Mesothelial cell of epicardium (in vitro differentiated cells): Measurements from ENCODE around the gene MACROD2. TPM values are rescaled to one million over a fixed set of nuclear protein-coding genes. Genes with fewer than 3 reads are reported as not detected.

Source experiments
- DNase-seq, 2 experiments: peaks; one replicate each; pipeline ENCODE4 v3.0.0; 2021; ENCODE audit warnings: low spot score in 2 of 2; ENCODE audit not compliant: unreplicated experiment in 2 of 2
- H3K27ac Mint-ChIP-seq: 2 replicates; pipeline ENCODE4 v1.8.0; 2021; ENCODE audit warnings: mixed read lengths
- H3K27me3 Mint-ChIP-seq: 2 replicates; pipeline ENCODE4 v1.8.0; 2021; ENCODE audit warnings: low read depth, mixed read lengths
- H3K36me3 Mint-ChIP-seq: 2 replicates; pipeline ENCODE4 v1.8.0; 2021; ENCODE audit warnings: mixed read lengths
- H3K4me1 Mint-ChIP-seq: 2 replicates; pipeline ENCODE4 v1.8.0; 2021; ENCODE audit warnings: mixed read lengths
- H3K4me3 Mint-ChIP-seq: 2 replicates; pipeline ENCODE4 v1.8.0; 2021; ENCODE audit warnings: mild to moderate bottlenecking, moderate library complexity, mixed read lengths
- H3K9me3 Mint-ChIP-seq: 2 replicates; pipeline ENCODE4 v1.8.0; 2021; ENCODE audit warnings: mixed read lengths
- CTCF ChIP-seq: fragments of 200-600 bp; sonication (generic); IDR thresholded peaks from one replicate; pipeline ENCODE4 v1.5.0; 2021; ENCODE audit warnings: antibody characterized with exemption; ENCODE audit not compliant: unreplicated experiment
- total RNA-seq: library from RNA; stranded (reverse); gene quantifications from 3 replicates; pipeline ENCODE4 v1.2.1, GENCODE V29; 2021

MACROD2 gene
- total RNA-seq, 1 donor from 2014 or later = 10.0 TPM

GRCh38 chr20:15639839-15640238 is 1644.5 kb downstream of the MACROD2 start:
- Mint-ChIP-seq H3K9me3 (peaks cover 2% of the 10 kb centered on the region), H3K4me1 (peaks cover 21% of the 10 kb centered on the region), H3K36me3 (no peaks in the 10 kb centered on the region), H3K27ac (no peak overlapping the region), H3K4me3 (no peak overlapping the region), H3K27me3 (peaks cover 2% of the 10 kb centered on the region)
- DNase-seq = no peak
- no peak for TF ChIP-seq CTCF

GRCh38 chr20:15642109-15642508 is 1646.8 kb downstream of the MACROD2 start:
- H3K36me3 Mint-ChIP-seq = no peaks in the 10 kb centered on the region
- TF ChIP-seq CTCF = no peak
- no peak overlapping the region for H3K27ac Mint-ChIP-seq
- H3K27me3 Mint-ChIP-seq = peaks cover 2% of the 10 kb centered on the region
- H3K9me3 Mint-ChIP-seq = no peaks in the 10 kb centered on the region
- DNase-seq = no peak
- H3K4me3 Mint-ChIP-seq = no peak overlapping the region
- H3K4me1 Mint-ChIP-seq = peaks cover 28% of the 10 kb centered on the region

GRCh38 chr20:15642676-15643075 is 1647.4 kb downstream of the MACROD2 start:
- no peak for TF ChIP-seq CTCF
- Mint-ChIP-seq H3K27ac (no peak overlapping the region), H3K4me1 (peaks cover 28% of the 10 kb centered on the region), H3K36me3 (no peaks in the 10 kb centered on the region), H3K27me3 (peaks cover 2% of the 10 kb centered on the region), H3K4me3 (no peak overlapping the region), H3K9me3 (no peaks in the 10 kb centered on the region)
- DNase-seq = no peak

GRCh38 chr20:15643713-15644112 is 1648.4 kb downstream of the MACROD2 start:
- Mint-ChIP-seq H3K27me3 (peaks cover 2% of the 10 kb centered on the region), H3K4me1 (peaks cover 18% of the 10 kb centered on the region), H3K9me3 (peaks cover 4% of the 10 kb centered on the region), H3K27ac (no peak overlapping the region), H3K4me3 (no peak overlapping the region), H3K36me3 (no peaks in the 10 kb centered on the region)
- DNase-seq = no peak
- TF ChIP-seq CTCF = no peak

GRCh38 chr20:15645816-15646215 is 1650.5 kb downstream of the MACROD2 start:
- H3K27ac Mint-ChIP-seq = no peak overlapping the region
- no peak overlapping the region for H3K4me3 Mint-ChIP-seq
- H3K27me3 Mint-ChIP-seq = no peaks in the 10 kb centered on the region
- peaks cover 24% of the 10 kb centered on the region for H3K4me1 Mint-ChIP-seq
- DNase-seq = no peak
- peaks cover 4% of the 10 kb centered on the region for H3K9me3 Mint-ChIP-seq
- no peaks in the 10 kb centered on the region for H3K36me3 Mint-ChIP-seq
- TF ChIP-seq CTCF = no peak
